HEK293 (cell line): Measurements from ENCODE around the gene PRKCE.

Experiments used
- CTCF ChIA-PET: fragments of 350-600 bp; formaldehyde crosslinking; extraction: SDS; loops from one replicate; lab custom pipeline; 2021; ENCODE audit warnings: antibody characterized with exemption; lab: Yijun Ruan, JAX
- POLR2A ChIA-PET: fragments of 300-600 bp; formaldehyde crosslinking; extraction: SDS; loops from one replicate; lab custom pipeline; 2020; ENCODE audit warnings: antibody characterized with exemption, inconsistent platforms; lab: Yijun Ruan, JAX
- H3K27ac ChIP-seq: fragments of 200-500 bp; sonication (Bioruptor generic); 2 replicates; pipeline ENCODE4 v1.5.1; 2014; ENCODE audit warnings: low read depth, low read length, control low read depth, inconsistent platforms; ENCODE audit errors: extremely low read depth
- H3K36me3 ChIP-seq, 2 experiments: fragments of 200-500 bp in 1 of 2; sonication (Bioruptor generic) in 1 of 2; 1 replicate in 1 of 2; 2 replicates in 1 of 2; pipeline ENCODE4 v1.5.1; 2014 to 2017; ENCODE audit warnings: inconsistent platforms in 2 of 2, low read length in 2 of 2; ENCODE audit not compliant: control insufficient read depth in 2 of 2, insufficient read depth in 1 of 2
- H3K4me1 ChIP-seq: fragments of 200-500 bp; sonication (Bioruptor generic); 2 replicates; pipeline ENCODE4 v1.5.1; 2014; ENCODE audit warnings: mild to moderate bottlenecking, low read length, inconsistent platforms; ENCODE audit not compliant: control insufficient read depth, insufficient read depth
- H3K4me3 ChIP-seq: 2 replicates; pipeline ENCODE4 v1.5.1; 2011; ENCODE audit warnings: low read depth, mild to moderate bottlenecking, control low read depth, low read length, moderate library complexity
- H3K9me3 ChIP-seq: fragments of 200-500 bp; sonication (Bioruptor generic); 2 replicates; pipeline ENCODE4 v1.5.1; 2014; ENCODE audit warnings: low read depth, low read length, inconsistent platforms; ENCODE audit not compliant: control insufficient read depth, insufficient read depth
- GLIS1 ChIP-seq: fragments of 450-650 bp; formaldehyde crosslinking; IDR thresholded peaks from 2 replicates; pipeline ENCODE4 v1.5.1; 2016; ENCODE audit warnings: missing biosample characterization, missing genetic modification characterization
- KLF1 ChIP-seq: fragments of 450-650 bp; formaldehyde crosslinking; IDR thresholded peaks from 2 replicates; pipeline ENCODE4 v1.5.1; 2016; ENCODE audit warnings: missing biosample characterization, missing genetic modification characterization
- SP2 ChIP-seq: fragments of 450-650 bp; formaldehyde crosslinking; IDR thresholded peaks from 2 replicates; pipeline ENCODE4 v1.5.1; 2016; ENCODE audit warnings: missing biosample characterization, missing genetic modification characterization
- ZNF239 ChIP-seq: fragments of 450-650 bp; formaldehyde crosslinking; IDR thresholded peaks from 2 replicates; pipeline ENCODE4 v1.5.1; 2016; ENCODE audit warnings: missing biosample characterization, missing genetic modification characterization
- ZNF302 ChIP-seq: fragments of 450-650 bp; formaldehyde crosslinking; IDR thresholded peaks from 2 replicates; pipeline ENCODE4 v1.5.1; 2016; ENCODE audit warnings: missing biosample characterization, missing genetic modification characterization, low read depth
- ZNF610 ChIP-seq: fragments of 450-650 bp; formaldehyde crosslinking; IDR thresholded peaks from 2 replicates; pipeline ENCODE4 v1.5.1; 2016; ENCODE audit warnings: missing biosample characterization, missing genetic modification characterization, borderline replicate concordance
- TF ChIP-seq, protein P1 (sequence below): fragments of 450-650 bp; formaldehyde crosslinking; IDR thresholded peaks from 2 replicates; pipeline ENCODE4 v1.5.1; 2017; ENCODE audit warnings: missing biosample characterization, missing genetic modification characterization
- TF ChIP-seq, protein P2 (sequence below): fragments of 450-650 bp; formaldehyde crosslinking; IDR thresholded peaks from 2 replicates; pipeline ENCODE4 v1.5.1; 2016; ENCODE audit warnings: missing biosample characterization, missing genetic modification characterization
- TF ChIP-seq, protein P3 (sequence below): fragments of 450-650 bp; formaldehyde crosslinking; IDR thresholded peaks from 2 replicates; pipeline ENCODE4 v1.5.1; 2016; ENCODE audit warnings: missing biosample characterization, missing genetic modification characterization
- TF ChIP-seq, protein P4 (sequence below): fragments of 450-650 bp; formaldehyde crosslinking; IDR thresholded peaks from 2 replicates; pipeline ENCODE4 v1.5.1; 2016; ENCODE audit warnings: missing biosample characterization, missing genetic modification characterization
- TF ChIP-seq, protein P5 (sequence below): fragments of 450-650 bp; formaldehyde crosslinking; IDR thresholded peaks from 2 replicates; pipeline ENCODE4 v1.5.1; 2016; ENCODE audit warnings: missing biosample characterization, missing genetic modification characterization

Gene PRKCE

DNA sequence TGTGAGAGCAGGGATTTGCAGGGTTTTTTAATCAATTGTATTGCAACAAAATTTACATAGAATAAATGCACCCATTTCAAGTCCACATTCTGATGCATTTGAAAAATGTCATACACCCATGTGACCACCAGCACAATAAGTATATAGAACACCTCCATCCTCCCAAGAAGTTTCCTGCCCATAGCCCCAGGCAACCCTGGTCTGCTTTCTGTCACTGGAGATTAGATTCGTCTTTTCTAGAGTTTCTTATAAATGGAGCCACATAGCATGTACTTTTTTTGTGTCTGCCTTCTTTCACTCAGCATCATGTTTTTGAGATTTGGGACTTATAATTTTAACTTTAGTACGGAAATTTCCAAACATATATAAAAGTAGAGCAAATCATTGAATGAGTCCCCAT is 518.6 kb downstream of the PRKCE start:
- TF ChIP-seq, protein P1, sequence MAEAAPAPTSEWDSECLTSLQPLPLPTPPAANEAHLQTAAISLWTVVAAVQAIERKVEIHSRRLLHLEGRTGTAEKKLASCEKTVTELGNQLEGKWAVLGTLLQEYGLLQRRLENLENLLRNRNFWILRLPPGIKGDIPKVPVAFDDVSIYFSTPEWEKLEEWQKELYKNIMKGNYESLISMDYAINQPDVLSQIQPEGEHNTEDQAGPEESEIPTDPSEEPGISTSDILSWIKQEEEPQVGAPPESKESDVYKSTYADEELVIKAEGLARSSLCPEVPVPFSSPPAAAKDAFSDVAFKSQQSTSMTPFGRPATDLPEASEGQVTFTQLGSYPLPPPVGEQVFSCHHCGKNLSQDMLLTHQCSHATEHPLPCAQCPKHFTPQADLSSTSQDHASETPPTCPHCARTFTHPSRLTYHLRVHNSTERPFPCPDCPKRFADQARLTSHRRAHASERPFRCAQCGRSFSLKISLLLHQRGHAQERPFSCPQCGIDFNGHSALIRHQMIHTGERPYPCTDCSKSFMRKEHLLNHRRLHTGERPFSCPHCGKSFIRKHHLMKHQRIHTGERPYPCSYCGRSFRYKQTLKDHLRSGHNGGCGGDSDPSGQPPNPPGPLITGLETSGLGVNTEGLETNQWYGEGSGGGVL (tag by site-specific recombination) = no peak
- TF ChIP-seq, protein P2, sequence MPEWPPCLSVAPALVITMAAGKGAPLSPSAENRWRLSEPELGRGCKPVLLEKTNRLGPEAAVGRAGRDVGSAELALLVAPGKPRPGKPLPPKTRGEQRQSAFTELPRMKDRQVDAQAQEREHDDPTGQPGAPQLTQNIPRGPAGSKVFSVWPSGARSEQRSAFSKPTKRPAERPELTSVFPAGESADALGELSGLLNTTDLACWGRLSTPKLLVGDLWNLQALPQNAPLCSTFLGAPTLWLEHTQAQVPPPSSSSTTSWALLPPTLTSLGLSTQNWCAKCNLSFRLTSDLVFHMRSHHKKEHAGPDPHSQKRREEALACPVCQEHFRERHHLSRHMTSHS (tag by site-specific recombination) = no peak
- TF ChIP-seq ZNF610 (tag by site-specific recombination) = no peak
- TF ChIP-seq ZNF239 (tag by site-specific recombination) = no peak
- TF ChIP-seq, protein P3, sequence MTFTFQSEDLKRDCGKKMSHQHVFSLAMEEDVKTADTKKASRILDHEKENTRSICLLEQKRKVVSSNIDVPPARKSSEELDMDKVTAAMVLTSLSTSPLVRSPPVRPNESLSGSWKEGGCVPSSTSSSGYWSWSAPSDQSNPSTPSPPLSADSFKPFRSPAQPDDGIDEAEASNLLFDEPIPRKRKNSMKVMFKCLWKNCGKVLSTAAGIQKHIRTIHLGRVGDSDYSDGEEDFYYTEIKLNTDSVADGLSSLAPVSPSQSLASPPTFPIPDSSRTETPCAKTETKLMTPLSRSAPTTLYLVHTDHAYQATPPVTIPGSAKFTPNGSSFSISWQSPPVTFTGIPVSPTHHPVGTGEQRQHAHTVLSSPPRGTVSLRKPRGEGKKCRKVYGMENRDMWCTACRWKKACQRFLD (tag by site-specific recombination) = no peak
- no peak for TF ChIP-seq KLF1 (tag by site-specific recombination)
- Histone ChIP-seq H3K4me1 (no peaks in the 10 kb centered on the region), H3K36me3 (no peaks in the 10 kb centered on the region), H3K4me3 (no peak overlapping the region), H3K27ac (no peak overlapping the region), H3K9me3 (no peaks in the 10 kb centered on the region)
- CTCF ChIA-PET = no interaction called here
- POLR2A ChIA-PET = no interaction called here

DNA sequence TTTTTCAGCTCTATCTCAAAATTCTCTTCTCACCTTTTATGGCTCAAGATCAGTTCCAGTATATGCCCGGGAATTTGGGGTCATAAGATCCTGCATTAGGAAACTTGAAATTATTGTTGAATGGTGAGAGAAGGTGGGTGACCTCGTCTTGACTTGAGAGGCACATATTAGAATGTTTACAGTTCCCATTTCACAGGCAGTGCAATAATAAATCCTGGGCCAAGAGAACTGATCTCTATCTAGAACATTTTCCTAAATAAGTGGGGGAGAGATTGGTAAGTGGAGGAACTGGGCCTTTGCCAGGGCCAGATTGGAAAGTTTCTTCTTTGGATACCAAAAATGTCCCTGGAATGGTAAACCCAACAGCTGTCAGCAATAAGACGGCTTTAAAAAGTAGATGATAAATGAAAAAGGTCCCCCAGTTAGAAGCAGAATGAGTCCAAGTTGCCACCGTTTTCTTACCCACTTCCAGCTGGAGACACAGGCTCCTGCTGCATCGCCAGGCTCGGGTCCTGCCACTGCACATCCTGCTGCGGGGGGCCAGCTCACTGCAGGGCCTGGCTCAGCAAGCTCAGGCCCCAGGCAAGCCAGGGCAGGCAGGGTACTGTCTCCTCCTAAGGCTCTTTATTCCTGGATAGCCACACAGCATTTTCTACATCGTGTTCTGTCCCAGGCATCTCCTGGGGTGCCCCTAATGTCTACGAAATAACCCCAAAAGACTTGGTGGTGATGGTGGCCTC is 519.3 kb downstream of the PRKCE start:
- no peaks in the 10 kb centered on the region for H3K9me3 ChIP-seq
- no peak overlapping the region for H3K27ac ChIP-seq
- CTCF ChIA-PET = no interaction called here
- TF ChIP-seq SP2 (no peak), GLIS1 (no peak), ZNF302 (tag by site-specific recombination) (no peak)
- TF ChIP-seq, protein P4, sequence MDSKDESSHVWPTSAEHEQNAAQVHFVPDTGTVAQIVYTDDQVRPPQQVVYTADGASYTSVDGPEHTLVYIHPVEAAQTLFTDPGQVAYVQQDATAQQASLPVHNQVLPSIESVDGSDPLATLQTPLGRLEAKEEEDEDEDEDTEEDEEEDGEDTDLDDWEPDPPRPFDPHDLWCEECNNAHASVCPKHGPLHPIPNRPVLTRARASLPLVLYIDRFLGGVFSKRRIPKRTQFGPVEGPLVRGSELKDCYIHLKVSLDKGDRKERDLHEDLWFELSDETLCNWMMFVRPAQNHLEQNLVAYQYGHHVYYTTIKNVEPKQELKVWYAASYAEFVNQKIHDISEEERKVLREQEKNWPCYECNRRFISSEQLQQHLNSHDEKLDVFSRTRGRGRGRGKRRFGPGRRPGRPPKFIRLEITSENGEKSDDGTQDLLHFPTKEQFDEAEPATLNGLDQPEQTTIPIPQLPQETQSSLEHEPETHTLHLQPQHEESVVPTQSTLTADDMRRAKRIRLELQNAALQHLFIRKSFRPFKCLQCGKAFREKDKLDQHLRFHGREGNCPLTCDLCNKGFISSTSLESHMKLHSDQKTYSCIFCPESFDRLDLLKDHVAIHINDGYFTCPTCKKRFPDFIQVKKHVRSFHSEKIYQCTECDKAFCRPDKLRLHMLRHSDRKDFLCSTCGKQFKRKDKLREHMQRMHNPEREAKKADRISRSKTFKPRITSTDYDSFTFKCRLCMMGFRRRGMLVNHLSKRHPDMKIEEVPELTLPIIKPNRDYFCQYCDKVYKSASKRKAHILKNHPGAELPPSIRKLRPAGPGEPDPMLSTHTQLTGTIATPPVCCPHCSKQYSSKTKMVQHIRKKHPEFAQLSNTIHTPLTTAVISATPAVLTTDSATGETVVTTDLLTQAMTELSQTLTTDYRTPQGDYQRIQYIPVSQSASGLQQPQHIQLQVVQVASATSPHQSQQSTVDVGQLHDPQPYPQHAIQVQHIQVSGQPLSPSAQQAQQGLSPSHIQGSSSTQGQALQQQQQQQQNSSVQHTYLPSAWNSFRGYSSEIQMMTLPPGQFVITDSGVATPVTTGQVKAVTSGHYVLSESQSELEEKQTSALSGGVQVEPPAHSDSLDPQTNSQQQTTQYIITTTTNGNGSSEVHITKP (tag by site-specific recombination) = 0 out of 2 replicates have a peak, but pooled peaks have one; percentile 18
- TF ChIP-seq, protein P2 (tag by site-specific recombination) = no peak
- TF ChIP-seq, protein P5, sequence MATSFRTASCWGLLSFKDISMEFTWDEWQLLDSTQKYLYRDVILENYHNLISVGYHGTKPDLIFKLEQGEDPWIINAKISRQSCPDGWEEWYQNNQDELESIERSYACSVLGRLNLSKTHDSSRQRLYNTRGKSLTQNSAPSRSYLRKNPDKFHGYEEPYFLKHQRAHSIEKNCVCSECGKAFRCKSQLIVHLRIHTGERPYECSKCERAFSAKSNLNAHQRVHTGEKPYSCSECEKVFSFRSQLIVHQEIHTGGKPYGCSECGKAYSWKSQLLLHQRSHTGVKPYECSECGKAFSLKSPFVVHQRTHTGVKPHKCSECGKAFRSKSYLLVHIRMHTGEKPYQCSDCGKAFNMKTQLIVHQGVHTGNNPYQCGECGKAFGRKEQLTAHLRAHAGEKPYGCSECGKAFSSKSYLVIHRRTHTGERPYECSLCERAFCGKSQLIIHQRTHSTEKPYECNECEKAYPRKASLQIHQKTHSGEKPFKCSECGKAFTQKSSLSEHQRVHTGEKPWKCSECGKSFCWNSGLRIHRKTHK (tag by site-specific recombination) = no peak
- no peaks in the 10 kb centered on the region for H3K4me1 ChIP-seq
- POLR2A ChIA-PET = no interaction called here
- H3K36me3 ChIP-seq = no peaks in the 10 kb centered on the region
- H3K4me3 ChIP-seq = no peak overlapping the region
